NCI-H2107 treated with DMSO at 0.1 percent for 48 hours (cell line): ENCODE results near the gene SNX5.

ENCODE experiments used
- DNase-seq: peaks from one replicate; lab custom pipeline; 2025; ENCODE audit not compliant: unreplicated experiment; lab: John Stamatoyannopoulos, UW

The SNX5 gene

DNA sequence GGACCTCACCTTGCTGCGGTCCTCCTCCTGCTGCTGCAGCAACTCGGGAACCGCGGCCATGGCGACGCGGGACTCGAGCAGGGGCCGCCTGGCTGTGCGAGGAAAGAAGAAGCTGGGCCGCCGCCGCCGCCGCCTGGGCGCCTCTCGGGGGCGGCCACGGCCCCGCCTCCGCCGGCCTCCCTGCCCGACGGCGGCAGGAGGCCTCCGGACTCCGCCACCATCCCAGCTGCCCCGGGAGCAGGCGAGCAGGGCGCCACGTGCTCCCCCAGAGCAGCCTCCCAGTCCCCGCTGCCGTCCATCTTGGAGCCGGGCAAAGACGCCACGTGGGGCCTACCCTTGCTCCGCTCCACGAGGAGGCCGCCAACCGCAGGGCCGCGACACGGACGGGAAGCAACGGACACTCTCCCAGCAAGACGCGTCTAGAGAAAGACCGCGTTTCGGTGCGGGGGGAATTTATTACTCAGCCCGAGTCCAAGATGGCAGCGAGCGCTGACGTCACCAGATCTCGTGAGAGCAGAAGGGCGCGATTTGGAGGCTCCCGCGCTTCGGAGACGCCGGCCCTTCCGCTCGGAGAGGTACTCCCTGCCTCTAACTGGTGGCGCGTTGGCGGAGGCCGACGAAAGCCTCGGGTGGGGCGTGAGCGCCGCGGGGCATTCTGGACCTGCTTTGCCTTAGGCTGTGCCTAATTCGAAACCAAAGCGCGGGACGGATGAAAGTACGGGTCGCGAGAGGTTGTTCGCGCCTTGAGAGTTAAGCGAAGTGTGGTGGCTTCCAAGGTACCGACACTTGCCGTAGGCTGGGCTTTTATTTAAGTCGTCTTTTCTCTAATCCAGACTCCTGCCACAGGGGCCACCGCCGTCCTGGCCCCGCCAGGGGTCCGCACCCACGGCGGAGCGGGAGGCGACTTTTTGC, at the start of gene SNX5, which contains the start of gene MGME1:
TSS of gene SNX5 (minus strand) at position 429 of the 912 bp plus-strand sequence. CDS start at position 60, 369 bp downstream.
TSS of gene MGME1 (plus strand) at position 653 of the 912 bp plus-strand sequence. CDS start 842 bp downstream, outside the sequence.
- peak; percentile 84 for DNase-seq

GRCh38 chr20:18018100-18018499, 49.5 kb upstream of the SNX5 start:
- DNase-seq = no peak

- no peak for DNase-seq
Observed at GRCh38 chr20:18016772-18017171, 48.2 kb upstream of the SNX5 start.

DNA sequence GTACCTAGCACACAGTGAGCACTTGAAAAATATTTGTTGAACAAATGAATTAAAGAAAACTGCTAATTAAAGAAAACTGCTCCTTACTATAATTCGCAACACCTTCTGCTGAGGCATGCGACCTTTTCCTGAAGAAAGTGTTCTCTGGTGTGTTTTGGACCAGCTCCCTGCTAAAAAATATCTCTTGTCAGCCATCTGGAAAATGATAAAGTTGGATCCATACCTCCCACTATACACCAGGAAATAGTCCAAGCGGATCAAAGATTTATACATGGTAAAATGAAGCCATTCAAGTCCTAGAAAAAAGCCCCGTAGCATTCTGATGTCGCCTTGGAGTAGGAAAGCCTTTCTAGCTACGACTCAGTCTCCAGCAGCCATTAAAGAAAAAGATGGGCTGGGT, 45.8 kb upstream of the SNX5 start:
- DNase-seq = no peak

DNA sequence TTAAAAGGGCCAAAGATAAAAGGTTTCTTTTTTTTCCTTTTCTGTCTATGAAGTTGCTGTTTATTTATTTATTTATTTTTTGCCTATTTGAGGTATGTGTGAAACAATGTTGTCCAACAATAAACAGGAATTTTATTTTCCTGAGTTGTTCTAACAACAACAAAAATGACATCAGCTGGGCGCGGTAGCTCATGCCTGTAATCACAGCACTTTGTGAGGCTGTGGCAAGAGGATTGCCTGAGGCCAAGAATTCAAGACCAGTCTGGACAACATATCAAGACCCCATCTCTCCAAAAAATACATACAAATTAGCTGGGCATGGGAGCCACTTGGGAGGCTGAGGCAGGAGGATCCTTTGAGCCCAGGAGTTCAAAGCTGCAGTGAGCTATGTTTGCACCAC, 44.3 kb upstream of the SNX5 start:
- DNase-seq = no peak

DNA sequence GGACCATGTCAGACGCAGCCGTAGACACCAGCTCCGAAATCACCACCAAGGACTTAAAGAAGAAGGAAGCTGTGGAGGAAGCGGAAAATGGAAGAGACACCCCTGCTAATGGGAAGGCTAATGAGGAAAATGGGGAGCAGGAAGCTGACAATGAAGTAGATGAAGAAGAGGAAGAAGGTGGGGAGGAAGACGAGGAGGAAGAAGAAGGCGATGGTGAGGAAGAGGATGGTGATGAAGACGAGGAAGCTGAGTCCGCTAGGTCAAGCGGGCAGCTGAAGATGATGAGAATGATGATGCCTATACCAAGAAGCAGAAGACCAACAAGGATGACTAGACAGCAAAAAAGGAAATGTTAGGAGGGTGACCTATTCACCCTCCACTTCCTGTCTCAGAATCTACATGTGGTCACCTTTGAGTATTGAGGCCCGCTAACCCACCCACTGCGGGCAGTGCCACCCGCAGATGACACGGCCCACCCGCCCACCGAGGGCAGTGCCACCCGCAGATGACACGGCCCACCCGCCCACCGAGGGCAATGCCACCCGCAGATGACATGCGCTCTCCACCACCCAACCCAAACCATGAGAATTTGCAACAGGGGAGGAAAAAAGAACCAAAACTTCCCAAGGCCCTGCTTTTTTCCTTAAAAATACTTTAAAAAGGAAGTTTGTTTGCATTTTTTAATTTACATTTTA, 43.5 kb upstream of the SNX5 start:
- no peak for DNase-seq

DNA sequence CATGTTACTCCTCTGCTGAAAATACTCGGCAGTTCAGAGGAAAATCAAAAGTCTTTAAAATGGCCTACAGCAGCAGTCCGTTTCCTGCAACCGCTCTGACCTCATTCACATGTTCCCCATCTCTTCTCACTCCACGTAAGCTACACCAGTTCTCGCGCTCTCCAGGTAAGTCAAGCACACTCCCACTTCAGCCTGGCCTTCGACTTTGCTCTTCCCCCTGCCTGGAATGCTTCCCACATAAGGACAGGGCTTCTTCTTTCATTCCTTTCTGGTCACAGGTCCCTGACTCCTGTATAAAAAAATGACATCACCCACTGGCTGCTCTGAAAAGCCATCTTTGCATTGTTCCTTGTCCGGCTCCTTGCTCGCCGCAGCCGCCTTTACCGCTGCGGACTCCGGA, 42.9 kb upstream of the SNX5 start:
- DNase-seq = no peak

DNA sequence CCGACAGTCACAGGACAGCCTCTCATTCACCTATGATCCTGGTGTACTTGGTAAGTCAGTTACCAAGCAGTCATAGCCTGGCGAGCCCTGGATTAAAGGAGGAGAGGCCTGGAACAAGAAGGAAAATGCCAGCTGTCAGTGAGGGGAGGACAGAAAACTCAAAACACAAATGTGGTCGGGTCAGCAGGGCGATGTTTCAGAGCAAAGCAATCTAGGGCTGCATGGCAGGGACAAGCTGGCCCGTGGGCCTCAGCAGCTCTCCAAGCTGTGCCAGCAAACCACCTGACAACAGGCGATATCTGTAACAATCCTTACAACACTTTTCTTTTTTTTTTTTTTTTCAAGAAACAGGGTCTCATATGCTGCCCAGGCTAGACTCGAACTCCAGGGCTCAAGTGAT, 40.5 kb upstream of the SNX5 start:
- no peak for DNase-seq

GRCh38 chr20:18007534-18008292, 39.1 kb upstream of the SNX5 start:
- no peak for DNase-seq

DNA sequence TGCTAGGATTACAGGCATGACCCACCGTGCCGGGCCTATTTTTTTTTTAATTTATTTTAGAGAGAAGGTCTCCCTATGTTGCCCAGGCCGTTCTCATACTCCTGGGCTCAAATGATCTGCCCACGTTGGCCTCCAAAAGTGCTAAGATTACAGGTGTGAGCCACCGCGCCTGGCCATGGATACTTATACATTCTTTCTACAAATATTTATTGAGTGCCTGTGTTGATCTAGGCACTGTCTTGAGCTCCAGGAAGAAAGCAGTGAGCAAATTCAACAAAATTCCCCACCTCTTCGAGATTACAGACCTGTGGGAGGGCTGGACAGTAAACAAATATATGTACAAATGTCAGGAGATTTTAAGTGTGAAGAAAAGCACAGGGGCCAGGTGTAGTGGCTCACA, 38.1 kb upstream of the SNX5 start:
- DNase-seq = no peak

- no peak for DNase-seq
Observed at GRCh38 chr20:18005990-18006364, 37.4 kb upstream of the SNX5 start.

DNA sequence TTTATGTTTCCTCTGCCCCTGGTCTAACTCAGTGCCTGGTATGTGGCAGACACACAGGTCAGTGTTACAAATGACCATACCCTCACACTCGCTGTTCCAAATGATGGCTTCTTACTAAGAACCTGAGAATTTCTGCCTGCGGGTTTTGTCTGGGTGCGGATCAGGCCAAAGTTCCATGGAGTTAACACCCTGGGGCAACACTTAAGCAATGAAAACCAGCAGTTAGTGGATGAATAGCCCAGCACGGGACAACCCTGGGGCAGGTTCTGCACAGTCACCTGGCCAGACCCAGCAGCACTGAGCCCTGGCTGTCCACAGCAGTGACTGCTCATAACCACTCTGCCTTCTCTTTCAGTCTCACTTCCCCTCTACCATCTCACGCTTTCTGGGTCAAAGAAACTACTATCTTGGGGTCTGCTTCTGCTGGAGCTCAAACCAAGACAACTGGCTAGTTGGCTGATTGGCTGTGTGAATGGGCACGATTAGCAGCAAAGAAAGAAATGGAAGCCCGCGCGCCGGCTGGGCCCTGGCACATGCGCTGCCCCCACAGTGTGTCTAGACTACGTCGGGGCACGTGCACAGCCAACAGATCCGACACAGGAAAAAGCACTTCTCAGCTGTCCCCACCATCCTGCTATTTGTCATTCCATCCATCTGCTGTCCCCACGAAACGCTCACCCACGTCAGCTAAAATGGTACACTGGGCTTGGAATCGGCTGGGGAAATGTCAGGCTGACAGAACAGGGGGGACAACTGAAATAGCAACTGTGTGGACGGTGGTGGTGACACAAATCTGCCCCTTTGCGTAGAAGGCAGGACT, 36.8 kb upstream of the SNX5 start:
- no peak for DNase-seq

DNA sequence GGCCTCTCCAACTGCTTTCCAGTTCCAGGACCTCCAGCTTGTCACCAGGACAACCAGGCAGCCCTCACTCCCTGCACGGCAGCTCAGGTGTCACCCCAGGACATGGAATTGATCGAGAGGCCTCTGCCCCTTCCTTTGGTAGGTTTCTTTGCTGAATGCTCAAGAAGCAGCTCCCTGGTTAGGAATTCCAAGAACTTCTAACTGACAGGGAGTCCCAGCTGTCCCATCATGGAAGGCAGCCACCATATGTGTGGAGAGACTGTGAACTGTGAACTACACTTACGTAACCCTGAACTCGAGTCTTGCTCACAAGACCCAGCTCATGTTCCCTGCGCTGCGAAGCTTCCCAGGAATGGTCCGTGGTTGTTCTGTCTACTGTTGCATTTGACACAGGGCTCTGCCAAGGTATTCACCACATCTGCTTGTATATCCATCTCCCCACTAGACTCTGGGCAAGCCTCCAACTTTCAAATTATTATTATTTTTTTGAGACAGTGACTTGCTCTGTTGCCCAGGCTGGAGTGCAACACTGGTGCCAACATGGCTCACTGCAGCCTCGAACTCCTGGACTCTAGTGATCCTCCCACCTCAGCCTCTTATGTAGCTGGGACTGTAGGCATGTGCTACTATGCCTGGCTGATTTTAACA, 35.9 kb upstream of the SNX5 start:
- no peak for DNase-seq

DNA sequence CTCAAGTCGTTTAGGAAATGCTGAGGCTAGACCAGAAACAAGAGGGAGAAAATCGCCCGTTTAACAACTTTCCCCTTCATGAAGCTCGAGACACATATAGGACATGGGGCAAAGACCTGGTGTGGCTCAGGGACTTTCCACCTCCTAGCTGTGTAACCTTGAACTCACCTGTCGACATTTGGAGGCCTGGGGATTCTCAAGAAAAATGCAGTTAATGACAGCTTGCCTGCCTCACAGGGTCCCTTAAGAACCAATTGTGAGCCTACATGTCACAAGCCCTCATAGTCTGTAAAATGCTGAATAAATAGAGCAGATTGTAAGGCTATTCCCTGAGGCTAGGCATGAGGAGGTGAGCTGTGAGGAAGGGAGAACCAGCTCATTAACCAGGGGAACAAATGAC, 35.3 kb upstream of the SNX5 start:
- no peak for DNase-seq

- DNase-seq = no peak
Observed at GRCh38 chr20:18001131-18001921, 32.7 kb upstream of the SNX5 start.

GRCh38 chr20:17999566-17999965, 31.0 kb upstream of the SNX5 start:
- DNase-seq = no peak

DNA sequence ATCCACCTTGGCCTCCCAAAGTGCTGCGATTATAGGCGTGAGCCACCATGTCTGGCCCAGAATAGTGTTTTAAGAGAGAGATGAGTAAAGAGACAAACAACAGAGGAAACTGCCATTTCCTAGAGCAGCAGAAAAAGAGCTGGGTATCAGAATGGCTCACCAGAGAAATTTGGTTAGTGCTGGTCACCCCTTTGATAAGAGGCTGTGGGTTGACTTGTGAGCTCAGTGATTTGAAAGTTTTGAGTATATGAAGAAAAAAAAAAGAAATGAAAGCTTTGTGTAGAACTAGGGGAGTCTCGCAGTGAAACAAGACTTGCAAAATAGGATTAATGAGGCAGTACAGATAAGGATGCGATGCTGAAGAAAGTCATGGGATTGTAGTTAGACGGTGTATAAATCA, 29.9 kb upstream of the SNX5 start:
- DNase-seq = no peak

GRCh38 chr20:17995967-17996819, 27.6 kb upstream of the SNX5 start:
- peak; percentile 38 for DNase-seq
